ENCODE measurements around the gene GIMAP2.
"Not testable (repeated sequence)": the region's sequence is repeated elsewhere in the genome, so short reads cannot be mapped to it uniquely, and the experiment has no call there.

Gene GIMAP2

DNA sequence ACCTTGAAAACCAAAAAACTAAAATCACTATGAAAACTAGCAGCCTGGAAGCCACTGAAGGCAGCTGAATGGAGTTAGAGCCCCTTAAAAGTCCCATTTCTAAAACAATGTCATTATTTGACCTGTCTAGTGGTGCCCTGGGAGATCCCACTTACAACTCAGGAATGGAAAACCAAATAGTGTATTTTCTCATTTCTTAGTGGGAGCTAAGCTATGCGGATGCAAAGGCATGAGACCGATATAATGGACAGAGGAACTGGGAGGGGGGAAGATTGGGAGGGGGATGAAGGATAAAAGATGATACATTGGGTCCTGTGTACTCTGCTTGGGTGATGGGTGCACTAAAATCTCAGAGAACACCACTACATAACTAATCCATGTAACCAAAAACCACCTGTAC lies 9.8 kb upstream of the GIMAP2 start:
- TF ChIP-seq, protein P1, sequence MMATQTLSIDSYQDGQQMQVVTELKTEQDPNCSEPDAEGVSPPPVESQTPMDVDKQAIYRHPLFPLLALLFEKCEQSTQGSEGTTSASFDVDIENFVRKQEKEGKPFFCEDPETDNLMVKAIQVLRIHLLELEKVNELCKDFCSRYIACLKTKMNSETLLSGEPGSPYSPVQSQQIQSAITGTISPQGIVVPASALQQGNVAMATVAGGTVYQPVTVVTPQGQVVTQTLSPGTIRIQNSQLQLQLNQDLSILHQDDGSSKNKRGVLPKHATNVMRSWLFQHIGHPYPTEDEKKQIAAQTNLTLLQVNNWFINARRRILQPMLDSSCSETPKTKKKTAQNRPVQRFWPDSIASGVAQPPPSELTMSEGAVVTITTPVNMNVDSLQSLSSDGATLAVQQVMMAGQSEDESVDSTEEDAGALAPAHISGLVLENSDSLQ (IDR thresholded peaks at IDR 0.05): no peak
- TF ChIP-seq LEF1 (IDR thresholded peaks at IDR 0.05; ENCODE audit: borderline replicate concordance) (no peak), ZNF384 (IDR thresholded peaks at IDR 0.05) (no peak), L3MBTL2 (conservative IDR thresholded peaks at IDR 0.05) (no peak), SUZ12 (IDR thresholded peaks at IDR 0.05) (no peak), FOXA1 (IDR thresholded peaks at IDR 0.05) (no peak), ELF4 (IDR thresholded peaks at IDR 0.05) (no peak), TARDBP (IDR thresholded peaks at IDR 0.05) (no peak), ARNT (IDR thresholded peaks at IDR 0.05) (no peak), SP1 (IDR thresholded peaks at IDR 0.05) (no peak), FOXK2 (IDR thresholded peaks at IDR 0.05) (no peak), HDGF (IDR thresholded peaks at IDR 0.05; ENCODE audit: borderline replicate concordance) (no peak), FOXM1 (IDR thresholded peaks at IDR 0.05; ENCODE audit: borderline replicate concordance) (no peak), NFRKB (IDR thresholded peaks at IDR 0.05) (no peak), BHLHE40 (IDR thresholded peaks at IDR 0.05; ENCODE audit: borderline replicate concordance) (no peak), CTBP1 (IDR thresholded peaks at IDR 0.05; ENCODE audit: borderline replicate concordance) (no peak)
- ChIA-PET POLR2A (no interaction called here), CTCF (no interaction called here)
- DNase-seq (ENCODE audit: extremely low spot score): no peak

DNA sequence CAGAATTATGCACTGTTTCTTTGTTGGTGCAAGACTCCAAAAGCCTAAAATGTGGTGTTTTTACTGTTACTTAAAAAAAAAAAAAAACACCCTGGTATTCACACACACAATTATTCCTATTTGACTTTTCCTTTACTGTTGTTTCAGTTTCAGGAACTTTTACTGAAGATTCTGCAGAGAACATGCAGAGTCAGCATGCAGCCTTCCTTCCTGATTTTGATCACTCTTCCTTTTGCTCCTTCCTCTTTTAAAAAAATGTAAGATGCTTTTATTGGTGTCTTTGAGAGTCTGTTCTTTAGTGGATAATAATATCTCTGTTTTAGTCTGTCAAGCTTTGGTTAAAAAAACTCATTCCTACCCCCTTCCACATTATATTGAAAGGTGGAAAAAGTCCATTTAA lies 9.2 kb upstream of the GIMAP2 start:
- DNase-seq (ENCODE audit: extremely low spot score); POLR2A ChIA-PET; CTCF ChIA-PET: not testable (repeated sequence)

DNA sequence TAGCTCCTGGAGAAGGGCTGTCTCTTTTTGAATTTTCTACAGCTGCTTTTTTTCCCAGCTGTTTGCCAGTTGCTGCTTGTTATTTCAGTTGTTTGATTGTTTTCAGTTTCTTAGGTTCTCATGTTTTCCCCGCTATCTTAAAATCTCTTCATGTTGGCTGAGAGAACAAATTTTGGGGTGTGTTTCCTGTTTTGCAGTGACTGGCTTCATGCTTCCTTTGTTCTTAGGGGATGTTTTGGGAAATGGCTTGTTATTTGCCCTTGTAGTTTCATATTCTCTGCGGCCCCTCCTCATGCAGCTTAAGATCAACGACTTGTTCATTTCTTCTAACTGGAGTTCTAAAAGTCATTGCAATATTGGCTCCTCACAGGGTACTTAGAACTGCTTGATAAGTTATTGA lies 8.7 kb upstream of the GIMAP2 start:
- POLR2A ChIA-PET; CTCF ChIA-PET; DNase-seq (ENCODE audit: extremely low spot score): not testable (repeated sequence)

DNA sequence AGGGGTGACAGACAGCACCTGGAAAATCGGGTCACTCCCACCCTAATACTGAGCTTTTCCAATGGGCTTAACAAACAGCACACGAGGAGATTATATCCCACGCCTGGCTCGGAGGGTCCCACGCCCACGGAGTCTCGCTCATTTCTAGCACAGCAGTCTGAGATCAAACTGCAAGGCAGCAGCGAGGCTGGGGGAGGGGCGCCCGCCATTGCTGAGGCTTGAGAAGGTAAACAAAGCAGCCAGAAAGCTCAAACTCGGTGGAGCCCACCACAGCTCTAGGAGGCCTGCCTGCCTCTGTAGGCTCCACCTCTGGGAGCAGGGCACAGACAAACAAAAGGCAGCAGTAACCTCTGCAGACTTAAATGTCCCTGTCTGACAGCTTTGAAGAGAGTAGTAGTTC lies 6.9 kb upstream of the GIMAP2 start:
- CTCF ChIA-PET; POLR2A ChIA-PET; DNase-seq (ENCODE audit: extremely low spot score): not testable (repeated sequence)

DNA sequence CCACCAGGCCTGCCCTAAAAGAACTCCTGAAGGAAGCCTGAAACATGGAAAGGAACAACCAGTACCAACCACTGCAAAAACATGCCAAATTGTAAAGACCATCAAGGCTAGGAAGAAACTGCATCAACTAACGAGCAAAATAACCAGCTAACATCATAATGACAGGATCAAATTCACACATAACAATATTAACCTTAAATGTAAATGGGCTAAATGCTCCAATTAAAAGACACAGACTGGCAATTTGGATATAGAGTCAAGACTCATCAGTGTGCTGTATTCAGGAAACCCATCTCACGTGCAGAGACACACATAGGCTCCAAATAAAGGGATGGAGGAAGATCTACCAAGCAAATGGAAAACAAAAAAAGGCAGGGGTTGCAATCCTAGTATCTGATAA lies 5.1 kb upstream of the GIMAP2 start:
- POLR2A ChIA-PET; CTCF ChIA-PET; DNase-seq (ENCODE audit: extremely low spot score): not testable (repeated sequence)

DNA sequence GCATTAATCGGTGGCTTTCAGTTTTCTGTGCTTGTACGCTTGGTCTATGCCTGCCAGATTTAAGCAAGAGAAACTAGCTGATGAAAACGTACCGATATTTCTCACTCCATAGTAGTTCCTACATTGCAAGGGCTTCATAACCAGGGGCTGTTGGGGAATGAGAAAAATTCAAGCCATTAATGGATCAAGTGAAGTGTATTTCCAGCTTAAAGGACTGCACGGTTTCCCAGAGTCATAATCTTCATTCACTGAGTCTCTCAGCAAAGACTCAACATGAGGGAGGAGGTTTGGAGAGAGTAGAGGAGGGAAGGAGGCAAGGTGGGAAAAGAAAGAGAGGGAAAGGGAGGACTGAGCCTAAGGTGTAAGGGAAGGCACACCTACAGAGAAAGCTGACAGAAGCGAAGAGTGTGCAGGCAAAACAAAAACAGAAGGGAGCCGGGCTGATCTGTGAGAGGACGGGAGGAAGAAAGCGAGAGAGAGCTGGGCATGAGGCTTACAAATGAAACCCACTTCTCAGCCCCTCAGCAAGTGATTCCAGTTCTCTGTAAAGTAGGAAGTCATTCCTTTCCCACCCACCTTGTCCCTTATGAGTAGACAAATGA lies 625 bp downstream of the GIMAP2 start:
- DNase-seq (ENCODE audit: extremely low spot score): no peak
- ChIA-PET CTCF (interaction anchor here (0.6 kb wide), 1 partner anchor 30 kb away, joined by 3 read pairs; no protein-coding TSS in a partner anchor), POLR2A (no interaction called here)
- TF ChIP-seq SP1 (IDR thresholded peaks at IDR 0.05): no peak
- no peak for TF ChIP-seq L3MBTL2 (conservative IDR thresholded peaks at IDR 0.05)
- TF ChIP-seq HDGF (IDR thresholded peaks at IDR 0.05; ENCODE audit: borderline replicate concordance): no peak

- ChIA-PET POLR2A (no interaction called here), CTCF (no interaction called here)
Measured at GRCh38 chr7:150688630-150689029, 3.1 kb downstream of the GIMAP2 start.

GRCh38 chr7:150695654-150696053 lies 10.1 kb downstream of the GIMAP2 start:
- ChIA-PET CTCF (no interaction called here), POLR2A (no interaction called here)
- no peak for DNase-seq (ENCODE audit: extremely low spot score)
- TF ChIP-seq HDGF (IDR thresholded peaks at IDR 0.05; ENCODE audit: borderline replicate concordance) (no peak), ELF4 (IDR thresholded peaks at IDR 0.05) (no peak)

More at GRCh38 chr7:150688630-150689029, 3.1 kb downstream of the GIMAP2 start:
- no peak for DNase-seq (ENCODE audit: extremely low spot score)
- TF ChIP-seq CTBP1 (IDR thresholded peaks at IDR 0.05; ENCODE audit: borderline replicate concordance) (no peak), TARDBP (IDR thresholded peaks at IDR 0.05) (no peak), SP1 (IDR thresholded peaks at IDR 0.05) (no peak), L3MBTL2 (conservative IDR thresholded peaks at IDR 0.05) (no peak), NFRKB (IDR thresholded peaks at IDR 0.05) (no peak), FOXA1 (IDR thresholded peaks at IDR 0.05) (no peak), SUZ12 (IDR thresholded peaks at IDR 0.05) (no peak), FOXM1 (IDR thresholded peaks at IDR 0.05; ENCODE audit: borderline replicate concordance) (no peak), ZNF384 (IDR thresholded peaks at IDR 0.05) (no peak)
- TF ChIP-seq, protein P1 (IDR thresholded peaks at IDR 0.05): no peak

DNA sequence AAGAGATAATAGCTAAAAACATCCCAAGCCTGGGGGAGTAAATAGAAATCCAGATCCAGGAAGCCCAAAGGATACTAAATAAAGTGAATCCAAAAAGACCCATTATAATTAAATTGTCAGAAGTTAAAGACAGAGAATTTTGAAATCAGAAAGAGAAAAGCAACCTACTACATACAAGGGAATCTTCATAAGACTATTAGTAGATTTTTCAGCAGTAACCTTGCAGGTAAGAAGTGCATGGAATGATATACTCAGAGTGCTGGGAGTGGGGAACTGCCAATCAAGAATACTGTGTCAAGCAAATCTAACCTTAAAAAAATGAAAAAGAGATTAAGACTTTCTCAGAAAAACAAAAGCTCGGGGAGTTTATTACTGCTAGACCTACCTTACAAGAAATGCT lies 17.7 kb downstream of the GIMAP2 start:
- CTCF ChIA-PET: no interaction called here
- POLR2A ChIA-PET: no interaction called here
- no peak for TF ChIP-seq FOXK2 (IDR thresholded peaks at IDR 0.05)
- no peak for TF ChIP-seq FOXM1 (IDR thresholded peaks at IDR 0.05; ENCODE audit: borderline replicate concordance)
- TF ChIP-seq NFRKB (IDR thresholded peaks at IDR 0.05): no peak
- no peak for TF ChIP-seq FOXA1 (IDR thresholded peaks at IDR 0.05)
- no peak for TF ChIP-seq ARNT (IDR thresholded peaks at IDR 0.05)
- no peak for TF ChIP-seq HDGF (IDR thresholded peaks at IDR 0.05; ENCODE audit: borderline replicate concordance)
- TF ChIP-seq ZNF384 (IDR thresholded peaks at IDR 0.05): no peak
- no peak for TF ChIP-seq SUZ12 (IDR thresholded peaks at IDR 0.05)
- no peak for TF ChIP-seq SP1 (IDR thresholded peaks at IDR 0.05)
- no peak for TF ChIP-seq BHLHE40 (IDR thresholded peaks at IDR 0.05; ENCODE audit: borderline replicate concordance)
- DNase-seq (ENCODE audit: extremely low spot score): no peak

All from HEK293T (cell line).